ENCODE results near the gene PRKAA1. TPM values are rescaled to one million over a fixed set of nuclear protein-coding genes. Genes with fewer than 3 reads are reported as not detected.

The PRKAA1 gene
- total RNA-seq, result 10 to 100 TPM; 28.1 to 36.8 (median 33.8) TPM
- polyA plus RNA-seq, result 10 to 100 TPM in 2 of 3 donors, 1 to 10 TPM in 1; 9.6 to 14.2 (median 10.3) TPM
- long read RNA-seq, donor 1, full-length matches to known transcripts, result 8 of 12 reads
- long read RNA-seq, donor 1, partial matches to known transcripts, result 2 of 12 reads
- long read RNA-seq, donor 1, other reads (novel, unspliced or antisense), result 2 of 12 reads
- long read RNA-seq, donor 2, full-length matches to known transcripts, result 13 of 22 reads
- long read RNA-seq, donor 2, partial matches to known transcripts, result 1 of 22 reads
- long read RNA-seq, donor 2, other reads (novel, unspliced or antisense), result 8 of 22 reads

- whole genome bisulfite sequencing, 3 donors, result 1% methylated on average over 51 to 70 of the region's 70 CpGs
Measured at GRCh38 chr5:40798012-40798800, at the start of gene PRKAA1. Gene PRKAA1, minus strand, starts transcription at chr5:40798374. Its CDS starts 185 bp downstream, at chr5:40798189.

GRCh38 chr5:40847525-40847924 lies 49.4 kb upstream of the PRKAA1 start:
- Histone ChIP-seq H3K27ac (no peak overlapping the region), H3K9me3 (no peaks in the 10 kb centered on the region), H3K27me3 (ENCODE audit: insufficient read depth in 3 of 3, low read length in 2 of 3) (no peaks in the 10 kb centered on the region), H3K4me1 (peaks cover under 1% of the 10 kb centered on the region), H3K36me3 (ENCODE audit: insufficient read depth in 1 of 2, low read depth in 1 of 2) (no peaks in the 10 kb centered on the region), H3K4me3 (no peak overlapping the region)
- no peak for TF ChIP-seq CTCF (IDR thresholded peaks at IDR 0.05)
- ATAC-seq, result no peak
- WGBS, 3 donors, result 86 to 96% (median 87%) methylated on average over 1 of the region's 1 CpG
- intact Hi-C loops (cut with DNase I), result no loop called here
- DNase-seq, result no peak

More at GRCh38 chr5:40798012-40798800, at the start of gene PRKAA1:
- intact Hi-C loops (cut with DNase I), result no loop called here
- peak; percentile 96 to 98 (median 97) for ATAC-seq
- TF ChIP-seq CTCF (IDR thresholded peaks at IDR 0.05), result peak; percentile 73
- H3K36me3 ChIP-seq (ENCODE audit: insufficient read depth in 1 of 2, low read depth in 1 of 2), result no peaks in the 10 kb centered on the region
- no peaks in the 10 kb centered on the region for H3K9me3 ChIP-seq
- peak within 1 kb of the TSS; percentile 89 for H3K4me3 ChIP-seq
- no peaks in the 10 kb centered on the region for H3K27me3 ChIP-seq (ENCODE audit: insufficient read depth in 3 of 3, low read length in 2 of 3)
- peaks cover 12% of the 10 kb centered on the region for H3K4me1 ChIP-seq
- H3K27ac ChIP-seq, result peak within 1 kb of the TSS; percentile 79
- peak; percentile 93 to 95 for DNase-seq

- no peak for TF ChIP-seq CTCF (IDR thresholded peaks at IDR 0.05)
- WGBS, 3 donors, result 89 to 92% (median 90%) methylated on average over 2 of the region's 2 CpGs
- Histone ChIP-seq H3K4me1 (no peaks in the 10 kb centered on the region), H3K9me3 (no peaks in the 10 kb centered on the region), H3K4me3 (no peak overlapping the region), H3K27ac (no peak overlapping the region), H3K27me3 (ENCODE audit: insufficient read depth in 3 of 3, low read length in 2 of 3) (no peaks in the 10 kb centered on the region), H3K36me3 (ENCODE audit: insufficient read depth in 1 of 2, low read depth in 1 of 2) (no peaks in the 10 kb centered on the region)
- DNase-seq (no peak), ATAC-seq (no peak)
- intact Hi-C loops (cut with DNase I), result no loop called here
Measured at GRCh38 chr5:40846371-40846770, 48.2 kb upstream of the PRKAA1 start.

- Histone ChIP-seq H3K4me1 (no peaks in the 10 kb centered on the region), H3K27ac (no peak overlapping the region), H3K4me3 (no peak overlapping the region), H3K27me3 (ENCODE audit: insufficient read depth in 3 of 3, low read length in 2 of 3) (no peaks in the 10 kb centered on the region), H3K36me3 (ENCODE audit: insufficient read depth in 1 of 2, low read depth in 1 of 2) (no peaks in the 10 kb centered on the region), H3K9me3 (no peaks in the 10 kb centered on the region)
- intact Hi-C loops (cut with DNase I), result no loop called here
- WGBS, 3 donors, result 90 to 93% (median 93%) methylated on average over 4 of the region's 4 CpGs
- no peak for DNase-seq
- TF ChIP-seq CTCF (IDR thresholded peaks at IDR 0.05), result no peak
- no peak for ATAC-seq
Measured at GRCh38 chr5:40844565-40844964, 46.4 kb upstream of the PRKAA1 start.
